ENCODE measurements around the gene ZP1. TPM values are rescaled to one million over a fixed set of nuclear protein-coding genes. Genes with fewer than 3 reads are reported as not detected.

Gene ZP1
- total and polyA plus RNA-seq, 2 of the 13 experiments (the other 11 are each of a cell fraction or from before 2014, with no cell fraction given) = 0.16 TPM; not detected in 1

- TF ChIP-seq ZNF280B (CRISPR knock-in tag; IDR thresholded peaks at IDR 0.05; ENCODE audit: borderline replicate concordance) (no peak), ZNF317 (CRISPR knock-in tag; IDR thresholded peaks at IDR 0.05) (no peak), SMARCC2 (IDR thresholded peaks at IDR 0.05) (no peak), ZSCAN25 (CRISPR knock-in tag; IDR thresholded peaks at IDR 0.05) (no peak)
Observed at GRCh38 chr11:60921777-60922335, 54.5 kb downstream of the ZP1 start (continued).

- in situ Hi-C loops (cut with HindIII; ENCODE audit: extremely low pct_ligation_motif_present, low pct_unique_long_range_greater_than_20kb) = no loop called here
- FAIRE-seq = no peak
Observed at GRCh38 chr11:60922906-60923305, 55.6 kb downstream of the ZP1 start.

More at GRCh38 chr11:60922906-60923305, 55.6 kb downstream of the ZP1 start:
- no peak overlapping the region for H3K4me3 ChIP-seq (replicated peaks in 1 of 3; ENCODE audit: insufficient read depth in 1 of 3, low read depth in 2 of 3, low read length in 3 of 3)
- intact Hi-C loops (cut with micrococcal nuclease; ENCODE audit: unreplicated experiment) = no loop called here
- ChIA-PET CTCF (ENCODE audit: low intra/inter-chr PET ratio, low total read pairs) (no interaction called here), POLR2A (no interaction called here)
- H3K27me3 ChIP-seq (ENCODE audit: control insufficient read depth in 1 of 2, insufficient read depth in 2 of 2, low read length in 2 of 2) = no peaks in the 10 kb centered on the region; a peak in 1 of 5 replicates
- no peak overlapping the region for H2AFZ ChIP-seq (ENCODE audit: low read length)
- no CpG with 5 or more reads among the region's 6 CpGs for WGBS (ENCODE audit: low lambda C conversion rate)
- no peaks in the 10 kb centered on the region for H3K9me3 ChIP-seq (ENCODE audit: low read length)
- no peak overlapping the region for H3K27ac ChIP-seq (ENCODE audit: extremely low read length, insufficient read depth, low read length)
- H4K20me1 ChIP-seq (ENCODE audit: insufficient read depth, low read length) = no peaks in the 10 kb centered on the region
- peaks cover 0 to 7% of the 10 kb centered on the region in 2 experiments; a peak in 3 of 5 replicates for H3K36me3 ChIP-seq (replicated peaks in 1 of 2; ENCODE audit: control insufficient read depth in 1 of 2, insufficient read depth in 2 of 2, low read length in 2 of 2)
- BruUV-seq (replicated peaks) = no TSS peak
- DNase-seq (ENCODE audit: low spot score) (no peak), ATAC-seq (no peak)
- no peaks in the 10 kb centered on the region for H3K79me2 ChIP-seq (ENCODE audit: insufficient read depth, low read length)
- no peak overlapping the region for H3K4me2 ChIP-seq (ENCODE audit: low read depth, low read length)
- H3K4me1 ChIP-seq (ENCODE audit: insufficient read depth, low read length) = peaks cover 22% of the 10 kb centered on the region
- H3K9ac ChIP-seq (ENCODE audit: insufficient read depth, low read depth, low read length) = no peak overlapping the region
- TF ChIP-seq ZSCAN30 (CRISPR knock-in tag; IDR thresholded peaks at IDR 0.05) = no peak
- TF ChIP-seq KDM5B (CRISPR knock-in tag; IDR thresholded peaks at IDR 0.05; ENCODE audit: borderline replicate concordance) = no peak
- no peak for TF ChIP-seq MEIS1 (CRISPR knock-in tag; IDR thresholded peaks at IDR 0.05; ENCODE audit: borderline replicate concordance)
- TF ChIP-seq MEIS2 (CRISPR knock-in tag; IDR thresholded peaks at IDR 0.05) = no peak
- no peak for TF ChIP-seq MIXL1 (CRISPR knock-in tag; IDR thresholded peaks at IDR 0.05)
